RCC 7860 (cell line): ENCODE results near the gene BCAS3.

Experiments used
- DNase-seq: peaks from one replicate; pipeline ENCODE4 v3.0.0-alpha.2; 2015; ENCODE audit warnings: low spot score
- FAIRE-seq: peaks from 2 replicates; lab custom pipeline; 2012; peaks lifted over from hg19 to GRCh38; lab: Jason Lieb, UNC

BCAS3 gene

DNA sequence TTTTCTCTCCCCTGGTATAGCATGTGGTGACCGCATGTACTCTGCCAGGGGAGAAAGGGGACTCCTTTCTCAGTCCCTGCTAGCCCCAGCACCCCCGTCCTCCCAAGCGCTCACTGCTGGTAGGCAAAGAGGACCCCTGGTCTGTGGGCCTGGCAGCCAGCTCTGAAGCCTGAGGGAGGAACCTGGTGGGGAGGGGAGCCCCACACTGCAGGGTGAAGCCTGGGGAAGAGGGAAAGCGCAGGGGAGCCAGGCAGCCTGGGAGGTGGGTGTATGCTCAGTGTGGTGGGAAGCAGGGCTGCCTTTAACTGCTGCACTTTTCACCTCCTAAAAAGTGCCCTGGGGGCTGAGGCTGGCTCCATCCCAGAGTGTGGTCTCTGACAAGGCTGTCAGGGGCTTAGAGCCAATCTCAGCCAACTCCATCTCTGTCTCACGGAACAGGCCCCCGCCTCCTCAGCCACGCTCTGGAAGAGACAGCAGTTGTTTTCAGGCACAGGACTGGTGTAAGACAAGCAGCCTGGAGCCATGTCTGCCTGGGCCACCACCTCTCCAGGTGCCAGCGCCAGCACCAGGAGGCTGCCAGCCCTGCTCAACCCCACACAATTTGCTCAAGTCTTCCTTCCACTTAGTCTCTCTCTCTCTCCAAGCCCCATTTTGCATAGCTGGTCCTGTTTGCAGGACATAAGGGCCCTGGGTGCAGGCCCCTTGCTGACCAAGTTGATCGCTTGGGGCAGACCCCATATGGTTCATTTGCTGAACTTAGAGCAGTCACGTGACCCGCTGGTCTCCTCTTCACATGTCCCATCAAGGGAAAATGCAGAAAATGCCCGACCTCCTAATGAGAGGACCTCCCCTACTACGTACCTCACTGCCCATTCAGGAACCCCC, 707.3 kb downstream of the BCAS3 start:
- DNase-seq (no peak), FAIRE-seq (no peak)

DNA sequence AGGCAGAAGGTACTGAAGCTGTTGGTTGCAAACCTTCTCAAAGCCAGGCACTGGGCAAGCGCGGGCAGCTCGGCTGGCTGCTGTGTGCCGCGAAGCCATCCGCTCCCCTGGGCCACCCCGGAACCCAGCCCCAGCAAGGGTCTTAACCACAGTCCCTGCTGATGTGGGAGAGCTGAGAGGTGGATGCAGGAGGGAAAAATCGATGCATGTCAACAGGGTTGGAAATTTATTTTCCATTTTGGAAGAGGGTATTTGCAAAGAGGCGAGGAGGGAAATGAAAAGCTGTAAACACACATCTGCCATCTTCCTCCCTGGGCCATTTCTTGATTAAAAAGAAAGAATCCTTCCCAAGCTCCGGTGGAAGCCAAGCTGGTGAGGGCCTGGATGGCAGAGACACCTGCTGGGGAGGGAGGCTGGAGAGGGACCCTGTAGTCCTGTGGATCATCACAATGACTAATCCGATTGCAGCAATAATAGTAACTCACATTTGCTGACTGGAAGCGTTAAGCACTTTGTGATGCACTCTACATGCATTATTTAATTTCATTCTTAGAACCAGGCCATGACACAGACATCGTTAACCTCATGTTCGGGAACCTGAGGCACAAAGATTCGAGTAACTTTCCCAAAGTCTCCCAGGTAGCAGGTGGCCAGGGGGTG, 708.1 kb downstream of the BCAS3 start:
- DNase-seq (no peak), FAIRE-seq (no peak)

DNA sequence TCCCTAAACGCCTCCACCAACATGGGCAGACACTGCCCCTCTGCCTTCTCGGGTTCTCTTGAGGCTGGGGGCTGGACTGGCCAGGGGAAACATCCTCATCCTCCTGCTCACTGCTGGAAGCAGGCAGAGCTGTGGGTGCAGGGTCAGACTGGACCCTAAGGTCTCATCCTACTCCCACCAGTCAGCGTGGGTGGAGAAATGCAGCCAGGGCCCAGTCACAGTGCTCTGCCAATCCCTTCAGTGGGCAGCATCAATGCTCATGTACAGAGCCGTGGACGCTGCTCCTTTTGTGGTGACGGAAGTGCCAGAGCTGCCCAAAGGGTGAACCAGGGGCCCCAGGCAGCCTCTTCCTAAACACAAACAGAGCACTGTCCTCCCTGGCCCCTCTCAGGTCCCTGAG, 708.6 kb downstream of the BCAS3 start:
- no peak for FAIRE-seq
- no peak for DNase-seq

DNA sequence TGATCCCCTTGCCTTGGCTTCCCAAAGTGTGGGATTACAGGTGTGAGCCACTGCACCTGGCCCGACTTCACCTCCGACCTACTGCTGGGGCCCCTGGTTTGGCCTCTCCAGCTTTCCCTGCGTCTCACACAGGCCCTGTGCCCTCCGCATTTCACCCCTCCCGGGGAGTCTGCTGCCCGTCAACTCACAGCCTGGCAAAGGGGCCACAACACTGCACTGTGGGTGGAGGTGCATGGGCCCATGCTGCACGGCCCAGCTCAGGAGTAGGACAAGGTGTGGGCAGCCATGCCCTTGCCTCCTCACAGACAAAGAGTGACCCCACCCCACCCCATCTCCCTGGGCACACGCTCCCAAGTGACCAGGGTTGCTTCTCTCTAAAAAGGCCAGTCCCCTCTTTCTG, 709.4 kb downstream of the BCAS3 start:
- FAIRE-seq (no peak), DNase-seq (no peak)

DNA sequence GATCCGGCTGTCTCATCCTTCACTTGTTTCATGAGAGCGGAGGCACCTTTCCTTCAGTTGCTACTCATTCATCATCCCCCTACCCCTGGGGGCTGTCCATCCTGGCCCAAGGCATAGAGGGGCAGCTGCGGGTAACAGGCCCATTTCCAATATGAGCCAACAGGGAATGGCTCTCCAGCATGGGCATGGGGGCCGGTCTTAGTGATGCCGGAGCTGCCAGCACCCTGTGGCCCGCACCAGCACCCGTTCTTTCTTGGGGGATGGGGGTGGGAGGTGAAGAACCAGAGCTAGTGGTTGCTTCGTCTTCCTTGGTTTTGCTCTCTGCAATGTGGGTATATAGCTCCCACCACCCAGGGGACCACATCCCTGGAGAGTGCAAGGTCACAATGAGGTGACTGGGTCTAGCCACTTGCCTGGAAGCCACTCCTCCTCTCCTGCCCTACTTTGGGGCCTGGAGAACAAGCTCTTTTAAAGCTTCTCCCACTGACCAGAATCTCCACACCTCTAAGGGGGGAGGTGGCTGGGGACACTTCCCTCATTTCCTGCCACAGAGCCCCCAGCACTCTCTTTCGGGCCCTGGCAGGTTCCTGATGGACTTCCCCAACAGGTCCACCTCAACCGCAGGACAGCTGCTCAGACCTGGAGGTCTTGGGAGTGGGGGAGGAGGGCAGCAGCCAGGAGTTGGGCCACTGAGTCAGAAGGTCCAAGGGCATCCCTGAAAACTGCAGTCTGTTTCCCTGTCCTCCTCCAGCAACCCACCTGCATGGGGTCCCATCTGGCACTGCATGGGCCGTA, 710.1 kb downstream of the BCAS3 start:
- no peak for FAIRE-seq
- DNase-seq = no peak

DNA sequence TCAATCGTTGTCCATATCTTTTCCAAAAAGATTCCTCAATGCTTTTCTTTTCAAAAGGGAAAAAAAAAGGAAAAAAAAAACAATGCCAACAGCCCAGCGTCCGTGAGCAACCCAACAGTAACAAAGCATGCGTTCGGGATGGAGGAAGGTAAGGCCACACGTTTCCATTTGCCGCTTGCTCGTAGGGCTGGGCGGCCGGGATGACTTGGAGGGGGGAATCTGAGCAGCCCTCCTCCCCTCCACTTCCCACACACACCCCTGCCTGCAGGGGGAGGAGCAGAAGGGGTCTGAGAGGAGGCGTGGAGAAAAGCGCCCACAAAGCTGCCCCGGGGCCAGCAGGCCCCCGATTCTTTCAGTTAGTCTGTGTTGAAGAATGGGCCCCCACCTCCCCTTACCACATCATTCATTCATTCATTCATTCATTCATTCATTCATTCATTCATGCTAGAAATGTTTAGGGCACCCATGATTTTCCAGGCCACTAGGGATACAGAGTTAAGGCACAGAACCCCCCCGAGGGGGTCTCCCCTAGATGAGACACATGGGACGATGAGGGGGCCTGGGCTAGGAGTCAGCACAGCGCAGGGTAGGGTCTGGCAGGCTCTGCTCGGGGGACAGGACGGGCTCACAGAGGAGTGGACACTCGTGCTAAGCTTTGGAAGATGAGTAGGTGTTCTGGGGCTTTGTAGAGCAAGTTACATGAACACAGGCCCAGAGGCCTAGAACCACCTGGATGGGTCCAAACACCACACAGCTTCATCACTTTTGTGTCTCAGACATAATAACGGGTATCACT, 711.1 kb downstream of the BCAS3 start:
- FAIRE-seq (no peak), DNase-seq (no peak)

DNA sequence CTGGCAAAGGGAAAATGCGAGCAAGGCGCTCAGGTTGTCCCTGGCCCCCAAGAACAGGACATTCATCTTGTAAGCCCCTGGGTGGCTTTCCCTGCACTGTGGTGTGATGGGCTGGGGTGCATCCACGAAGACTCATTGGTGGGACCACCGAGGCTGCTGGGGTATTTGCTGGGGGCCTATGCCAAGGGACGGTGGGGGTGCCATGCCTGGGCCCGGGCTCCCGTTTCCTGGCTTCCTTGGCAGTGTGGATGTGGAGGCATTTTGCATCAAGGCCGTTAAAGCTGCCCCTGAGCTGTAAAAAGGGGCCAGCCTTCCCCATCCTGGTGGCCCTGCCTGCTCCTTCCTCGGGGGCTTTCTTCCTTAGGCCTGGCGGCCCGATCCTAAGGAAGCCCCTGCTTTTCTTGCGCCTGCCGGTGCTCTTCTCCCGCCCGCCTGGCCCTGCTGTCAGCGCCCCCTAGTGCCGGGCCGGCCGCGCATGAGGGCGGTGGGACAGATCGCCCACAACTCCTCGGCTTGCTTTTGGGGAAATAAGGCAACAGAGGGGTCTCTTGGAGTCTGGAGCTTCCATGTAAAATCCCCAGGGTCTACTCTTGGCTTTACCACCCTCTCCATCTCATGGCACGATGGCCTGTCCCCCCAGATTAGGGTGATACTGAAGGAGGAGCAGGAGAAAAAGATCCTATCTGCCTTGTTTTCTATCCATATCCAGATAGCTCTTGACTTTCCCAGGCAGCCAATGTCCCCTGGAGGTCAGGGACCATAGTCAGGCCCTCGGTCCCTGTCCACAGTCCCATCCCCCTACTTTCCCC, 712.2 kb downstream of the BCAS3 start:
- DNase-seq (peak; percentile 11), FAIRE-seq (no peak)

DNA sequence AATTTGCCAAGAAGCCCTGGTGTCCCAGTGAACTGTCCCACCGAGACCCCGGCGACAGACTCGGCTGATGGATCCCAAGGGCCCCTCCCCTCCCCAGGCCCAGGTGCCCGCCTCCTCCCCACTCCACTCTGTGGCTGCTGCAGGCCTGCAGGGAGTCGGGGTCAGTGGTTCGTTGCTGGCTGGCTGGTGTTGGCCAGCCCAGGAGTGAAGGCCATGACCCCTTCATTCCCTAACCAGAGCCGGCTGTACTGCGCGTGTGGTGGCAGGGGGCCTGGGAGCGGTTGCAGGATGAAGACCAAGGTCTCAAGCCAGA, 712.8 kb downstream of the BCAS3 start:
- FAIRE-seq (no peak), DNase-seq (no peak)

DNA sequence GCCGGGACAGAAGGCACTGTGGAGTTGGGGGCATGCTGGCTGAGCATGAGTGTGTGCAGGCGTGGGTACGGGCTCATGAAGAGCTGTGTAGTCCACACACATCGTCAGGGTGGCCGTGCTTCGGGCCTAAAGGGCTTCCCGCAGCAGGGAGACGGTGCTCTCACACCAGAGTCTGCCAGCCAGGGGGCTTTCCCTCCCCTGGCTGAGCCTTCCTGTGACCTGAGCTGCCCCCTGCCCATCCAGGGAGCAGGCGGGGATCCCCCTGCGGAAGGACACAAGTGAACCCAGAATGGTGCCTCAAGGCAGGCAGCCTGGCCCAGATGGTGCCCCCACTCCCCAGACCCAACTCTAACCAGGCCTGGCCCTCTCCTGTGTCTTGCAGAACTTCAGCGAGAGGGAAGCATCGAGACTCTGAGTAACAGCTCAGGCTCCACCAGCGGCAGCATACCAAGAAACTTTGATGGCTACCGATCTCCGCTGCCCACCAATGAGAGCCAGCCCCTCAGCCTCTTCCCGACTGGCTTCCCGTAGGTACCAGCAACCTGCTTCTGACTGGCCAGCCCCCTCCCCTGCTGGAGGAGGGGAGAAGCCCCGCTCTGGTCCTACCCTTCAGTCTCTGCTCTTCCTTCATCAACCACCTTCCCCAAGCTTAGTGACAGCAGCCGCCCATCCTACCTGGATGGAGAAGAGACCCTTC, 714.1 kb downstream of the BCAS3 start:
- no peak for DNase-seq
- FAIRE-seq = no peak

DNA sequence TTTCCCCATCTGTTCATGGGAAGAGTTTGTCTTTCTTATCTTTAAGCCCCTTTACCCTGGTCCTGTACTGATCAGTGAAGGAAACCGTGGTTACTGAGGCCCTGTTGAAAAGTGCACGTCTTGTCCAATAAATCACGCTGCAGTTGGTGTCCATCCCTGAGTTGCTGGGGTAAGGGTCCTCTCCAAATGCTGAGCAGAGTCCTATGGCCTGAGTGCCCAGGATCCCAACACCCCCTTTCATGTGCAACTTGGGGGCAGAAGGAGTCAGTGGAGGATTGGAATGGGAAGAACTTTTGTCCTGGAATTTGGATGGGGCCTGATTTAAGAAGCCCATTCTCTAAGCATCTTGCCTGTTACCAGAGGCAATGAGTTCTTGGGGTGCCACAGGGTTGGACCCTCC, 715.0 kb downstream of the BCAS3 start:
- DNase-seq (no peak), FAIRE-seq (no peak)

DNA sequence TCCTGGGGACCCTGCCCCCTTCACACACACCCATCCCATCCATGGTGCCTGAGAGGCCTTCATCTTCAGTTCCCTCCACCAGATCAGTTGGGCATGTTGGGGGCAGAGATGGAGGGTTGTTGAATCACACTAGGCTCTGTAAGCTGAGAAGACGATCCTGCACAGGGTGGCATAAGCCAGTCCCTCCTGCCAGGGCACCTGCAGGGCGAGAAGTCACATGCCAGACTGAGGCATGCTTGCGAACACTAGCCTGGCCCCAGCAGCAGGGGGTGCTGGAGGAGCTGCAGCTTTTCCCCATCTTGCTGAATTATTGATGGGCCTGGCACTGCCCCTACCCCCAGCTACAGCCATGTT, 715.9 kb downstream of the BCAS3 start:
- DNase-seq = no peak
- FAIRE-seq = no peak

DNA sequence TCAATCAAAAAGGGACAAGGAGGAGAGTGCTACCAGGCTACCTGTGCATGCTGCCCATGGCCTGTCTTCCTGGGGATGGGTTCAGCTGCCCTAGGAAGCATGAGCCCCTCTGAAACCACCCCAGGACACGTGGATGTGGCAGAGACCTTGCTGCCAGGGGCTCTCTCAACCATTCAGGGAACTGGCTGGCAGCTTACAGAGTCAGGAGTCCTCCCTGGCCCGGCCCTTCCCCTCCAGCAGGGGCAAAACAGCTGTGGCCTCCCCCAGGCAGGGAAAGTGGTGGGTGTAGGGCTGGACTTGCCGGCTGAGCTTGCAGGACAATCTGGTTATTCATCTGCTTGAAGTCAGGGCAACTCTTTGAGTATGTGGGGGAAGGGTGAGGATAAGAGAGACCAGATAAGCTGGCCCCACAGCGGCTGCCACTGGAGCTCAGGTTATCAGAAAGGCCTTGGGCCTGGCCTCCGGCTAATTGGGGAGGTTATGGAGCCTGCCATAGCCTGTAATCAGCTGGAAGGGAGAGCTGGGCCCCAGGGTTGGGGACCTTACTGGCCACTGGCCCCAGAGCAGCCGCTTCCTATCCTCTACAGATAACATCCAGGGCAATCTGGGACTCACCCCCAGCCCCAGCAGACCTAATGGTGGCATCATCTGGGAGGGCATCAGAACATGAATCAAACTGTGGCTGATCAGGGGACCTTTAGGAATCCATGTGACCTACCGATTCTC, 716.4 kb downstream of the BCAS3 start:
- FAIRE-seq = no peak
- no peak for DNase-seq

DNA sequence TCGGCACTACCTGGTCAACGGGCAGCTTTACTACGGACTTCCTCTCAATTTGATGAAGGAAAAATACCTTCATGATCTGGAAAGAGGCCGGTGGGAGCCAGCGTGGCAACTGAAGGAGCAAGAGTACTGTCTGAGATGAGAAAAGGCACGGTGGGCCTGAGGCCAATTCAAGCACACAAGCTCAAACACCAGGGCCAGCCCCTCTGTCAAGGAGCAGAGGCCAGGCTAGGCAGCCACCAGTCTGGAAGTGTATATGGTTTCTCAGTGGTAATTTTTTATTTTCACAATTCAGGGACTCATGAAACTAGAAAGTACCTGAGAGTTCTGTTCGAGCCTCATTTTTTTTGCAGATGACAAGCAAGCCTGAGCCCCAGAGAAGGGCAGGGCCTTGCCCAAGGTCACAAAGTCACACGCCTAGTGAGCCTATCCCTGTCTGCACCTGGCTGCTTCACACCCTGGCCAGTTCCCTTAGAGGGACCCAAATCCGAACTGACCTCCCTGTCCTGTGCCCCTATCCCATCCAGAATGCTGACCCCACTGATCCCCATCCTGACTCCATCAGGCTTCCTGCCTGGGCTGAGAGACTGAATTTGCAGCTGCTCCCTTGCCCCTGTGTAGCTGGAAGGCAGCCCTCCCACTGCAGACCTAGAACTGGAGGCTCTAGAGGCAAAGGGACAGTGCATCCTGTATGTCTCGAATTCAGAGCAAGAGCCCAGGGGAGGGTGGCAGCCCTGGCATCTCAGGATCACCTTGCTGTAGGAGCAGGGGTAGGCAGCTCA, 717.2 kb downstream of the BCAS3 start:
- DNase-seq (no peak), FAIRE-seq (no peak)

DNA sequence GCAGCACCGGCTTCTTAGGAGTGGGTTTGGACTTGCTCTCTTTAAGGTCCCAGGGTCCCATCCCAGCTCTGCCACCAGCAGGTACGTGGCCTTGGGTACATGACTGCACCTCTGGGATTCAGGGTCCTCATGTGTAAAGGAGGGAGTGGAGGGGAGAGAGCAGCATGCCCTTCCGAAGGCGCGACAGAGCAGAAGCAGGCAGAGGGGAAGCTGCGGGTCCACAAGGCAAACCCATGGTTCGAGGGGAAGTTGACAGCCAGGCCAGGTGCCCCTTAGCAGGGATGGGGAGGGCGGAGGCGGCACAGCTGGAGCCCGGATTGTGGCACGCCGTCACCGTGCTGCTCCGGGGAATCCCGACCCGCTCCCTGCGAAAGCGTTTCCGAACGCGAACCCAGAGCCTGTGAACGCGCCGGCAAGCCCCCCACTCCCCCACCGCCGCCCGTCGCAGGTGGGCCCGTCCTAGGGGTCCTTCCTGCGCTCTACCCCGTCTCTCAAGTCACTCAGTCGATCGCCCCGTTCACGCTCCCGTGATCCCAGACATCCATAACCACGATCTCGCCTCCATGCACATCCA, 717.8 kb downstream of the BCAS3 start:
- DNase-seq = no peak
- no peak for FAIRE-seq

DNA sequence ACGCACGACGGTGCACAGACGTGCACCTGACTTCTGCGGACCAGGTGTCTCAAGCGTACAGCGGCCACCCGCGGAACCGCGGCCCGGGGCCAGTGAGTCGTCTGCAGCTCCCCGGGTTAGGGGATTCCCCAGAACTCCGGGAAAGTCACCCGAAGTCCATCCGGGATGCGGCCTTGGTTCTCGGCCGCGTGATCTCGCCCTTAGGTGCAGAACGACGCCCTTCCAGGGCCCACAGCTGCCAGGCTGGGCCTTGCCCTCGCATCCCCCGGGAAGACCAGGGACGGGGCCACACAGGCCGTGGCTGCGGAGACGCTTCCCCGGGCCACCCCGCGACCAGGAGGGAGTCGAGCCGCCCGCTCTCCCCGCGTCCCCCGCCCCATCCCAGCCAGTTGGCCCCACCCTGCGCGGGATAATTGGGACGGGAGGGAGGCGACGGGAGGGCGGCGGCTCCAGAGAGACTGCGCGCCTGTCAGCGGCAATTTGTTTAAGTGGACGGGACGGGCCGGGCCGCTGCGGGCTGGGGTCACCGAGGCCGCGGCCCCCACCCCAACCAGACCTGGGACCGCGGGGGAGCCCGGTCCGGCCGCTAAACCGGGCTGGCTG, 718.4 kb downstream of the BCAS3 start:
- no peak for FAIRE-seq
- DNase-seq = no peak

DNA sequence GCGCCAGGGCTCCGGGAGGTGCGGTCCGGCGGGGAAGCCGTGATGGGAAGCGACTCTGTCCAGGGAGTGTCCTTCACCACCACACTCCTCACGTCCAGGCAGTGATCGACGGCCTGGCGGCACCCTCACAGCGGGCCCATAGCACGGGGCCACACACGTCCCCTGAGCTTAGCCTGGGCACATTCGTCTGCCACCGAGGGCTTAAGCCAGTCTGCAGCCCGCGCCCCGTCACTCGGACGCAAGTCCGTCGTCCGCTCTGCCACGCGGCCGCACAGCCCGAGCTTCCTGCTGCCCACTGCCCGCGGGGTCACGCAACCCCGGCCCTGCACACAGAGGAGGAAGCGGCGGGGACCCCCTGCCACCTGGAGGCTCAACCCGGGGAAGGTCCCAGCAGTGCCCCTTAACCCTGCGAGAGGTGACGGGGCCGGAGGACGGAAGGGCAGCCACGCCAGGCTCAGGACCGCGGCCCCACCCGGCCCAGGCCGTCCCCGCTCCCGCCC, 719.0 kb downstream of the BCAS3 start:
- FAIRE-seq = no peak
- DNase-seq = no peak

DNA sequence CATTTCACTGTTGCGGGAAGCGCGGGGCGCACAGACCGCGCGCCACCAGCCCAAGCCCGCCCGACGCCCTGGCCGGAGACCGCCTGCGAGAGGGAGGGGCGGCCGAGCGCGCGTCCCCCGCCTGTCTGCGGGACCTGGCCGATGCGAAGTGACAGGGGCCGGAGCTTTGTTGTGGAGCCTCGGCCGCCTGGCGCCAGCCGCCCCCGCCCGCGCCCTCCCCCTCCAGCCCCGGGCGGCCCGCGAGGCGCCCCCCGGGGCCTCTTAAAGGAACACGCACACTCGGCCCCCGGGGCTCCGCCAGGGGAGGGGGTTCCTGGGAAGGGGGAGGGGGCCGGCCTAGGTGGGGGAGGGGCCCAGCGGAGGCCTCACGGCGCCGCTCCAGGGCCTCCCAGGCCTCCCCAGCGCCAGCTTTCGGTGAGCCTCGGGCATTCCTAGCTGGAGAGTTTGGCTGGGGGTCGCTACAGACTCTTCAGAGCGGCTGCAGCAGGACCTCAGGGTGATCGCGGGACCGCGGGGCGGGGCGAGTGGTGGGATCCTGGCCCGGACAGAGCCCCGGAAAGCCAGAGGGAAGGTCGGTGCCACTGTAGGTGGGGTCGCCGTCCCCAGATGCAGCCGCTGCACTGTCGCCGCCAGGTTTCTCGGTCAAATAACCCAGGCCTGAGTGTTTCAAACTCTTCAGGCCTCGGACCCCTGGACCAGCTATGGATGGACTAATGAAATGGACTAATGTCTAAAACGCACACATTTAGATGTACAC, 719.6 kb downstream of the BCAS3 start:
- FAIRE-seq = no peak
- no peak for DNase-seq
